LNCAP (cell line): ENCODE measurements around the gene CCDC88A.

Experiments
- TF ChIP-seq, protein P1 (sequence below): fragments of 450-650 bp; IDR thresholded peaks from 2 replicates; pipeline ENCODE4 v1.5.1; 2017; ENCODE audit warnings: mild to moderate bottlenecking

Gene CCDC88A

DNA sequence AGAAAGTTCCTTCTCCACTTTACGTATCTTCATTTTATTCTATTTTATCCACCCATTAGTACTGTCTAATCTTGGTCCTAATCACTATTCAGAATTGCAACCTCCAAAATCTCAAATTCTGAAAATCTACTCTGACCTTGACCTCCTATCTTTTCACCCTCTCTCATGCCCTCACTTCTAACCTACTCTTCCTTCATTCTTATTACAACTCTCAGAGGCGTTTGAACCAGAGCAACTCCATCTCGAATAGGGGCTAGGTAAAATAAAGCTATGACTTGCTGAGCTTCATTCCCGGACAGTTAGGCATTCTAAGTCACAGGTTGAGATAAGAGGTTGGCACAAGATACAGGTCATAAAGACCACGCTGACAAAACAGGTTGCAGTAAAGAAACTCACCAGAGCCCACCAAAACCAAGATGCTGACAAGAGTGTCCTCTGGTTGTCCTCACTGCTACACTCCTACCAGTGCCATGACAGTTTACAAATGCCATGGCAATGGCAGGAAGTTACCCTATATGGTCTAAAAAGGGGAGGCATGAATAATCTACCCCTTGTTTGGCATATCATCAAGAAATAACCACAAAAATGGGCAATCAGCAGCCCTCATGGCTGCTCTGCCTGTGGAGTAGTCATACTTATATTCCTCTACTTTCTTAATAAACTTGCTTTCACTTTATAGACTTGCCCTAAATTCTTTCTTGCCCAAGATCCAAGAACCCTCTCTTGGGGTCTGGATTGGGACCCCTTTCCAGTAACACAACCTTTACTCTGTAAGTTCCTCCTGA is 11.4 kb downstream of the CCDC88A start:
- TF ChIP-seq, protein P1, sequence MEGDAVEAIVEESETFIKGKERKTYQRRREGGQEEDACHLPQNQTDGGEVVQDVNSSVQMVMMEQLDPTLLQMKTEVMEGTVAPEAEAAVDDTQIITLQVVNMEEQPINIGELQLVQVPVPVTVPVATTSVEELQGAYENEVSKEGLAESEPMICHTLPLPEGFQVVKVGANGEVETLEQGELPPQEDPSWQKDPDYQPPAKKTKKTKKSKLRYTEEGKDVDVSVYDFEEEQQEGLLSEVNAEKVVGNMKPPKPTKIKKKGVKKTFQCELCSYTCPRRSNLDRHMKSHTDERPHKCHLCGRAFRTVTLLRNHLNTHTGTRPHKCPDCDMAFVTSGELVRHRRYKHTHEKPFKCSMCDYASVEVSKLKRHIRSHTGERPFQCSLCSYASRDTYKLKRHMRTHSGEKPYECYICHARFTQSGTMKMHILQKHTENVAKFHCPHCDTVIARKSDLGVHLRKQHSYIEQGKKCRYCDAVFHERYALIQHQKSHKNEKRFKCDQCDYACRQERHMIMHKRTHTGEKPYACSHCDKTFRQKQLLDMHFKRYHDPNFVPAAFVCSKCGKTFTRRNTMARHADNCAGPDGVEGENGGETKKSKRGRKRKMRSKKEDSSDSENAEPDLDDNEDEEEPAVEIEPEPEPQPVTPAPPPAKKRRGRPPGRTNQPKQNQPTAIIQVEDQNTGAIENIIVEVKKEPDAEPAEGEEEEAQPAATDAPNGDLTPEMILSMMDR = no peak

DNA sequence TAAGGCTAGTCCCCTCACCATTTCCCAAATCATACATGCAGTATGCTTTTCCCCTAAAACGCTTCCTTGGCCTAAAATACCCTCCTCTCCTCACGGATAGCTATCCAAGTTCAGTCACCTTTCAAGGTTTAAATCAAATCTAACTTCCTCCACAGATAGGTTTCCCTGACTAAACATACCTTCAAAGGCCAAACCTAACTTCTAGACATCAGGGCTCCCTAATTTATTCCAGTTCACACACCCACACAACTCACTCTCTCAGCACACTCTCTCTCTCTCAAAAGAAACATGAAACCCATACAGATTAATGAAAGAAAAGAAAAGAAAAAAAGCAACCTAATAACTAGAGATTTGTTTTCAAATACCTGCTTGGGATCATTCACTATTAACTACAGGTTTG is 14.5 kb downstream of the CCDC88A start:
- TF ChIP-seq, protein P1 = no peak

DNA sequence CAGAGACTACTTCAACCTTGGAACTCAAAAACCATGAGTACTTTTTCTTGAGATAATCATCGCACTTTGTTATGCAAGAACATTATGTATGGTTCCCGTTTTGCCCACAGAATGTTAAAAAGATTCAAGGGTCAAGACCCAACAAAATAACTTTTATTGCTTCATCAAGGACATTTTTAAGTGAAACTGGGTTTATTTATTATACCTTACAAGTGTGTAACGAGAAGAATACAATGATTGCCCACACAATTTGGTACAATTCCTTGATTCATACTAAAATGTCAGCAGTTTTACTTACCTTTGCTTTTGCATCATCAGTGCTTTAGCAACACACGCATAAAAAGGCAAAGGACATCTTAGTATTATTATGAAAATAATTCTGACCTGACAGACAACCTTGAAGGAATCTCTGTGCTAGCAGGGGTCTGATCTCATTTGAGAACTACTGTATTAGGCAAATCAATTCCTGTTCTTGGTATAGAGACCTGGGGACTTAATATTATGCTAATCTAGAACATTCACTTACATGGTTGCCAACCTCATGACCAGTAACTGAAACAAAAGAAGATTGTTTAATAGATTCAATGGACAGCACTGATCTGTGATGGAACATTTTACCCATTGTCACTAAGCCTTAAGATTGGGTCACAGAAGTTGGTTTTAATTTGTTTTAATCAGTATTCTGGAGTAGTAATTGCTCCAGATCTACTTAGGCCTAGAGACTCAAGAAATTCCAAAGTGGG is 16.2 kb downstream of the CCDC88A start:
- TF ChIP-seq, protein P1 = no peak

DNA sequence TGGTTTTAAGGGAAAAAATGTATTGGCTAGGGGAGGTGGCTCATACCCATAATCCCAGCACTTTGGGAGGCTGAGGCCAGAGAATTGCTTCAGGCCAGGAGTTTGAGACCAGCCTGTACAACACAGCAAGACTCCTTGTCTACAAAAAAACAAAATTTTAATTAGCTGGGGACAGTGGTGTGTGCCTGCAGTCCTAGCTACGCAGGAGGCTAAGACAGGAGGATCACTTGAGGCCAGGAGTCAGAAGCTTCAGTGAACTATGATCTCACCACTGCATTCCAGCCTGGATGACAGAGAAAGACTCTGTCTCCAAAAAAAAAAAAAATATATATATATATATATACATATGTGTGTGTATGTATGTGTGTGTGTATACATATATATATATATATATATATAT is 18.5 kb downstream of the CCDC88A start:
- TF ChIP-seq, protein P1 = no peak

DNA sequence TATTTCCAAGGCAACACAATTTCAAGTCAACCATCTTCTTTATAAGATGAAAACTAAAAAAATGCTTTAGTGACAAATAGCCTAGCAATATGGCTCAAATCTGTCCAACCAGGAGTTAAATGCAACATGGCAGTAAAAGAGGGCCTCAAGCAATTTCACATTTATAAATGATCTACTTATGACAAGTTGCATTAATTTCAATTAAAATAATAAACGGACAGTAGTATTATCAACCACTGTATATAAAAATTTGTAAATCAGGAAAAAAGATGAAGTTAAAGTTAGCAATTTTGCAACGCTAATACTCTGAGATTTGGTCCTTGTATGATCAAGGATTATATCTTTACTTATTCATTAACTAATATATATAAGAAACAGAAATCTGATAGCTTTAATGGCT is 19.3 kb downstream of the CCDC88A start:
- TF ChIP-seq, protein P1 = no peak

DNA sequence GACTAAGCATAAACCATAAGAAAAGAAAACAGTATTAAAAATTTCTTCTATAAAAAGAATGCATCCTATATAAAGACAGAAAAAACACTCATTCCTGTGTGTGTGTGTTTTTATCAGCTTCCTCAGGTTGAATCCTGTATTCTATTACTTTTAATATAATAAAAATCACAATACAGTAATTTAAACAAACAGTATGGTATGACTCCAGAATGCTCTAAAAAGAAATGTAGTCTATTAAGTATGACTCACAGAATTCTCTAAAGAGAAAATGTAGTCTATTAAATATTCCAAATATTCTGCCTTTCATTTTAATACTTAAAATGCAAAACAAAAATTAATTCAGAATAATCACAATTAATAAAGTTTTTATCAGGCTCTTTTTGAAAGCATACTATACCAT is 19.8 kb downstream of the CCDC88A start:
- TF ChIP-seq, protein P1 = no peak

DNA sequence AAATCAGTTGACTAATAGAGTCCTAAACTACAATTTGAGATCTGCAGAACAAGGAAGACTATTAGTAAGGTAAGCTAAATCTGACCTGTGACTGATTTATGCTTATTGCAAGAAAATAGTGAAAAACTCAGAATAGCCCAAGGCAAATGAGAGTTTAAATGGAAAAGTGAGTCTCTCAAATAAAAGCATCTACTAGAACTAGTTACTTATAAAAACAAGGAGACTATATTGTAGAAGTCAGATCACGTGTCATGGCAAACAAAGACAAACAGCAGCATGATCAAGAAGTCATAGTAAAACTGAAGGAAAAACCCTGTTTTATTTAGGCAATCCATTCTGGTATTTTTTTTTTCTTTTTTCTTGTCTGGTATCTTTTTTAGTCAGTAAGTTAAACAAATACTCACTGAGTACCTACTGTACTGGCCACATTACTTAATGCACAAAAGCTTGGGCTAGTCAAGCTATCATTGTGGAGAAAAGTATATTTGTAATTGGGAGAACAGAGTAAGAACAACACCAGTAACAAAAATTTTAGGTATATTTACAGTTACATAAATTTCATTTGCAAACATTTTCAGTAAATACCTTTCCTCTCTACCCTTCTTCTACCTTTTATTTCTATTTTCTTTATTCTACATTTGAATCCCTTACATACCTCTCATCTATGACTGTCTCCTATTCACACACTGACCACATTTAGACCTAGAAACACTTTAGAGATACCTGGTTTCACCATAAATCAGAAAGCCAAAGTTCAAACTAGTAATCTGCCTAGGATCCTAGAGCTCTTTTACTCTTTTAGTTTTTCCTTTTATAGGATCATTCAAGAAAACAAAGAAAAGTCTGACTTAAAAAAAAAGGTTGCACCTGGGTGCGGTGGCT is 23.7 kb downstream of the CCDC88A start:
- TF ChIP-seq, protein P1 = no peak
